ENCODE data around the gene NUAK2. TPM values are rescaled to one million over a fixed set of nuclear protein-coding genes. Genes with fewer than 3 reads are reported as not detected.

NUAK2 gene
- 1 to 10 TPM in 5 of 6 experiments, under 1 TPM in 1; 0.88 to 5.1 (median 2.1) TPM for total RNA-seq
- long read RNA-seq, partial matches to known transcripts: 1 of 2 reads
- long read RNA-seq, other reads (novel, unspliced or antisense): 1 of 2 reads

DNA sequence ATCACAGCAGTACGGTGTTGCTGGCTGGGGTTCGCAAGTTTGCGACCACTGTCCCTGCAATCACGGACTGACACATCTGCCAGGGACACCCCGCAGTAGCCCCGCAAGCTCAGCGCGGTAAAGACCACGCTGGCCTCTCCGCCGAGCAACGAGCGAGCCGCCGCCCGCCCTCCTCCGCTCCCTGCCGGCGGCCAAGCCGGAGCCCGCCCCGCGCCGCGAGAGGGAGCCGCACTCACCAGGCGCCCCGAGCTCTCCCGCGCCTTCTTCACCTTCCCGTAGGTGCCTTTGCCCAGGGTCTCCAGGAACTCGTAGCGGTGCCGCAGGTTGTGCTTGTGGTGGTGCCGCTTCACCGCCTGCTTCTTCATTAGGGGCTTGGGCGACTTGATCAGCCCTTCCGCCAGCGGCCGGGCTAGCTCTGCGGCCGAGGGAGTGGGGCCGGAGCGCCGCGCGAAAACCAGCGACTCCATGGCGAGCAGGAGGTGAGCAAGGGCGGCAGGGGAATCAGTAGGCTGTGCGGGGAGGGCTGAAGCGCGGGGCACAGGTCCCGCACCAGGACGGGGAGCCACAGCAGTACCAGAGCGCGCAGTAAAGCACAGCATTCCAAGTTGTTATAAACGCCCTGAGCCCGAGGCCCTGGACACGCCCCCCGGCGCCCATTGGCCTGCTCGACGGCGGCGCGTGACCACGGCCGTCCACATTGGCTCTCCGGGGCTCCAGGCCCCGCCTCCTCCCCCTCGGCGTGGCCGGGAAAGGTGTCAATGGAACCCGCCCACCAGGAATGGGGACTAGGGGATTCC lies at the start of gene NUAK2:
Gene NUAK2 (minus strand): TSS at position 584 of the 797 bp plus-strand sequence. CDS start 117 bp downstream, at position 467.
- Histone ChIP-seq H3K36me3 (no peaks in the 10 kb centered on the region), H3K27me3 (no peaks in the 10 kb centered on the region), H3K27ac (peak within 1 kb of the TSS; percentile 64 to 85 (median 81)), H3K9me3 (no peaks in the 10 kb centered on the region), H3K4me3 (peak within 1 kb of the TSS; percentile 57 to 91 (median 72)), H3K4me1 (peaks cover 0 to 45% (median 15%) of the 10 kb centered on the region in 4 donors)
- peak; percentile 97 for DNase-seq
- intact Hi-C loops (cut with DNase I): no loop called here
- ATAC-seq: peak; percentile 78 to 94 (median 81)
- under 1% methylated on average over 43 of the region's 75 CpGs for WGBS (ENCODE audit: insufficient coverage, low coverage, low lambda C conversion rate, missing lambda C conversion rate)
- TF ChIP-seq, protein P1, sequence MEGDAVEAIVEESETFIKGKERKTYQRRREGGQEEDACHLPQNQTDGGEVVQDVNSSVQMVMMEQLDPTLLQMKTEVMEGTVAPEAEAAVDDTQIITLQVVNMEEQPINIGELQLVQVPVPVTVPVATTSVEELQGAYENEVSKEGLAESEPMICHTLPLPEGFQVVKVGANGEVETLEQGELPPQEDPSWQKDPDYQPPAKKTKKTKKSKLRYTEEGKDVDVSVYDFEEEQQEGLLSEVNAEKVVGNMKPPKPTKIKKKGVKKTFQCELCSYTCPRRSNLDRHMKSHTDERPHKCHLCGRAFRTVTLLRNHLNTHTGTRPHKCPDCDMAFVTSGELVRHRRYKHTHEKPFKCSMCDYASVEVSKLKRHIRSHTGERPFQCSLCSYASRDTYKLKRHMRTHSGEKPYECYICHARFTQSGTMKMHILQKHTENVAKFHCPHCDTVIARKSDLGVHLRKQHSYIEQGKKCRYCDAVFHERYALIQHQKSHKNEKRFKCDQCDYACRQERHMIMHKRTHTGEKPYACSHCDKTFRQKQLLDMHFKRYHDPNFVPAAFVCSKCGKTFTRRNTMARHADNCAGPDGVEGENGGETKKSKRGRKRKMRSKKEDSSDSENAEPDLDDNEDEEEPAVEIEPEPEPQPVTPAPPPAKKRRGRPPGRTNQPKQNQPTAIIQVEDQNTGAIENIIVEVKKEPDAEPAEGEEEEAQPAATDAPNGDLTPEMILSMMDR (IDR thresholded peaks at IDR 0.05): peak in 3 of 4 donors; percentile 22 to 32 (median 27)
- TF ChIP-seq POLR2A (IDR thresholded peaks at IDR 0.05): peak; percentile 92

DNA sequence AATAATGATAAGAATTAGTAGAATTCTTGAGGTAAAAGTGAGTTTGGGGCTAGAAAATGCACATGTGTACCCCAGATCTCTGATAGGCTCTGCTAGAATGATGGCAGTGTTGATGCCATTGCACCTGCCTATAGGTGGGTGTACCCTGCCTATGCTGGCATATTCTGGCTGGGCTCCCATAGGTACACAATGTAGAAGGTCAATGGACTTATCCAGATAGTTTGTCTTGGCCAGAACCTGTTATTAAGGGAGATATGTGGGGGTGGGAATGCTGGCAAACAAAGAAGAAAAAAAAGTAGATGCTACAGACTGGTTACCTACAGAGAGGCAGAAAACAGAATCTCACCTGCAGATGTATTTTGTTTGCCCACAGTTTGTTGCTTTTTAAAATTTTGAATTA lies 49.2 kb upstream of the NUAK2 start:
- Histone ChIP-seq H3K36me3 (no peaks in the 10 kb centered on the region), H3K4me1 (no peaks in the 10 kb centered on the region), H3K27ac (no peak overlapping the region), H3K27me3 (peaks cover 0 to 36% of the 10 kb centered on the region in 2 donors), H3K4me3 (no peak overlapping the region), H3K9me3 (no peaks in the 10 kb centered on the region)
- intact Hi-C loops (cut with DNase I): no loop called here
- DNase-seq: no peak
- peak; percentile 51 to 65 (median 56) for ATAC-seq
- TF ChIP-seq, protein P1 (IDR thresholded peaks at IDR 0.05): no peak
- no peak for TF ChIP-seq POLR2A (IDR thresholded peaks at IDR 0.05)

DNA sequence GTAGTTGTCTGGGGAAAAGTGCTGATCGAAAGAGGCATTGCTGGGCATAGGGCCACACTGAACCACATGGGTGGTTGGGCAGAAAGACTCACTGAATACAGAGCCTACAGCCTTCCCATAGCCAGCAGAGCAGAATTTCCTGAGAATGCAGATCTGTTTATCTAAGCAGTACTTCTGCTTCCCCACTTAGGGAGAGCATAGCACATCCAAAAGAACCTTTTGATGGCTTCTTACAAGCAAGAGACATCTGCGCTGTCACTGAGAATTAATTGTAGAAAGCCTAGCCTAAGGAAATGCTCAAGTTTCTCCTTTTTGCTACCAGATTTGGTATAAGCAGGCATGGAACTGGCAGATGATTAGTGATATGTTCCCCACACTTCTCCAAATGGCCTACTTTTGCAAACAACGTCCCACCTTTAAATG lies 48.2 kb upstream of the NUAK2 start:
- TF ChIP-seq, protein P1 (IDR thresholded peaks at IDR 0.05): no peak
- TF ChIP-seq POLR2A (IDR thresholded peaks at IDR 0.05): no peak
- H3K4me1 ChIP-seq: no peaks in the 10 kb centered on the region
- no peaks in the 10 kb centered on the region for H3K36me3 ChIP-seq
- peak; percentile 25 to 46 (median 36) for ATAC-seq
- no peaks in the 10 kb centered on the region for H3K9me3 ChIP-seq
- intact Hi-C loops (cut with DNase I): no loop called here
- no peak for DNase-seq
- H3K27ac ChIP-seq: no peak overlapping the region
- H3K27me3 ChIP-seq: peaks cover 0 to 36% of the 10 kb centered on the region in 2 donors
- WGBS (ENCODE audit: insufficient coverage, low coverage, low lambda C conversion rate, missing lambda C conversion rate): 40% methylated on average over 3 of the region's 3 CpGs
- no peak overlapping the region for H3K4me3 ChIP-seq

DNA sequence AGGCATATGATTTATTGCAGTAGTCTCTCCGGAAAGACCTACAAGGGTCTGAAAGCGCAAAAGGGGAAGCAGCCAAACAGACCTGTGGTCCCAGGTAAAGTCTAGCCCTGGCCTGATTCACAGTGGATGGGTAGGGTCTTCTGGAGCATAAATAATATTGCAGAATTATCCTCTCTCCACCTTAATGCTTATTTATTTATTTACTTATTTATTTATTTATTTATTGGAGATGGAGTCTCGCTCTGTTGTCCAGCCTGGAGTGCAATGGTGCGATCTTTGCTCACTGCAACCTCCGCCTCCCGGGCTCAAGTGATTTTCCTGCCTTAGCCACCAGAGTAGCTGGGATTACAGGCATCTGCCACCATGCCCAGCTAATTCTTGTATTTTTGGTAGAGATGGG lies 46.9 kb upstream of the NUAK2 start:
- Histone ChIP-seq H3K4me1 (no peaks in the 10 kb centered on the region), H3K27ac (no peak overlapping the region)
- intact Hi-C loops (cut with DNase I): no loop called here

More for the DNA sequence above, 46.9 kb upstream of the NUAK2 start:
- H3K36me3 ChIP-seq: no peaks in the 10 kb centered on the region
- TF ChIP-seq, protein P1 (IDR thresholded peaks at IDR 0.05): no peak
- TF ChIP-seq POLR2A (IDR thresholded peaks at IDR 0.05): no peak
- no peak for ATAC-seq
- DNase-seq: no peak
- no peaks in the 10 kb centered on the region for H3K9me3 ChIP-seq
- WGBS (ENCODE audit: insufficient coverage, low coverage, low lambda C conversion rate, missing lambda C conversion rate): 86% methylated on average over 5 of the region's 6 CpGs
- H3K4me3 ChIP-seq: no peak overlapping the region
- H3K27me3 ChIP-seq: peaks cover 0 to 29% of the 10 kb centered on the region in 2 donors
